ENCODE measurements around the gene ATP23. TPM values are rescaled to one million over a fixed set of nuclear protein-coding genes. Genes with fewer than 3 reads are reported as not detected.

ATP23 gene
- total RNA-seq, 1 experiment from 2014 or later = 4.7 TPM

- Histone ChIP-seq H4K5ac (ENCODE audit: insufficient read length, low read depth, low read length) (no peak overlapping the region), H2BK120ac (ENCODE audit: low read depth, low read length, poor library complexity, severe bottlenecking) (no peak overlapping the region), H2BK15ac (ENCODE audit: low read depth, low read length) (no peak overlapping the region), H3K23ac (ENCODE audit: insufficient read length, low read depth, low read length) (no peak overlapping the region), H4K91ac (ENCODE audit: insufficient read length, low read depth, low read length) (no peak overlapping the region), H3T11ph (ENCODE audit: low read length) (no peak overlapping the region), H3K79me1 (ENCODE audit: insufficient read depth, low read depth, low read length, poor library complexity, severe bottlenecking) (no peaks in the 10 kb centered on the region), H2BK12ac (ENCODE audit: insufficient read length, low read depth, low read length) (no peak overlapping the region), H3K23me2 (ENCODE audit: insufficient read length, low read depth, low read length, poor library complexity, severe bottlenecking) (no peaks in the 10 kb centered on the region), H4K8ac (replicated peaks; ENCODE audit: insufficient read length, low read depth, low read length) (no peak overlapping the region), H3K9me3 (ENCODE audit: control insufficient read depth, low read depth, low read length) (no peaks in the 10 kb centered on the region), H3K14ac (ENCODE audit: insufficient read depth, low read length) (no peak overlapping the region), H3K18ac (ENCODE audit: insufficient read length, low read depth, low read length) (no peak overlapping the region), H3K27ac (ENCODE audit: insufficient read length, low read depth, low read length) (no peak overlapping the region), H4K20me1 (ENCODE audit: control insufficient read depth, insufficient read depth, insufficient read length) (no peaks in the 10 kb centered on the region), H3K9ac (ENCODE audit: extremely low read depth, insufficient read length, low read length) (no peak overlapping the region), H3K4ac (ENCODE audit: low read depth, low read length) (no peak overlapping the region), H2AK5ac (ENCODE audit: insufficient read length, low read length) (no peak overlapping the region), H2BK5ac (ENCODE audit: insufficient read length, low read length) (no peak overlapping the region), H3K56ac (ENCODE audit: insufficient read length, low read depth, low read length) (no peak overlapping the region), H2AFZ (ENCODE audit: low read length) (no peak overlapping the region), H2BK20ac (ENCODE audit: low read depth, low read length, poor library complexity, severe bottlenecking) (no peak overlapping the region), H3K27me3 (ENCODE audit: insufficient read depth, low read length) (no peaks in the 10 kb centered on the region), H3K79me2 (ENCODE audit: insufficient read depth, low read length) (no peaks in the 10 kb centered on the region), H3K4me1 (ENCODE audit: insufficient read depth, low read length) (no peaks in the 10 kb centered on the region), H3K4me2 (ENCODE audit: insufficient read depth, insufficient read length, low read length) (no peak overlapping the region)
- TF ChIP-seq CTCF (conservative IDR thresholded peaks at IDR 0.05) = no peak
- DNase-seq = no peak
- peak overlapping the region in 1 of 3 experiments; percentile 54; a peak in 1 of 7 replicates for H3K27ac Mint-ChIP-seq
- no peak overlapping the region for H3K4me3 Mint-ChIP-seq
- peaks cover 3 to 4% of the 10 kb centered on the region in 2 experiments; a peak in 3 of 5 replicates for H3K9me3 Mint-ChIP-seq
- H3K36me3 Mint-ChIP-seq (ENCODE audit: insufficient read depth in 1 of 3, low read depth in 3 of 3) = no peaks in the 10 kb centered on the region; a peak in 1 of 7 replicates
- no CpG with 5 or more reads among the region's 16 CpGs for WGBS (ENCODE audit: extremely low coverage, insufficient read length, low lambda C conversion rate)
- no peaks in the 10 kb centered on the region for H3K27me3 Mint-ChIP-seq (ENCODE audit: low read depth)
- no peaks in the 10 kb centered on the region for H3K4me1 Mint-ChIP-seq
Measured at GRCh38 chr12:57984629-57985151, 43.3 kb downstream of the ATP23 start.
